ENCODE data around the gene RFX5. TPM values are rescaled to one million over a fixed set of nuclear protein-coding genes. Genes with fewer than 3 reads are reported as not detected.
A peak's percentile ranks its signal among the peaks of the same experiment; 100 is the strongest.
"Not testable (repeated sequence)": the region's sequence is repeated elsewhere in the genome, so short reads cannot be mapped to it uniquely, and the experiment has no call there.

The RFX5 gene
- total RNA-seq, 1 donor from 2014 or later, result 22.8 TPM

GRCh38 chr1:151362308-151363155 lies 15.5 kb upstream of the RFX5 start:
- DNase-seq, result no peak

DNA sequence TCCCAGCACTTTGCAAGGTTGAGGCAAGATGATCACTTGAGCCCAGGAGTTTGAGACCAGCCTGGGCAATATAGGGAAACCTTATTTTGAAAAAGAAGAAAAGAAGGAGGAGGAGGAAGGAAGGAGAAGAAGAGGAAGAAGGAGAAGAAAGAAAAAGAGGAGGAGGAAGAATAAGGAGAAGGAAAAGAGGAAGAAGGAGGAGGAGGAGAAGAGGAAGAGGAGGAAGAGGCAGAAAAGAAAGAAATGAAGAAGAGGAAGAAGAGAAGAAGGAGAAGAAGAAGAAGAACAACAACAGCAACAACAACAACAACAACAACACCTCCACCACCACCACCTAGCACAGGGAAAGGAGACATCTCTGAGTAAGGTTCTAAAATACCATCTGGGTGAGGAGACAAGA lies 14.8 kb upstream of the RFX5 start:
- DNase-seq, result no peak

GRCh38 chr1:151356696-151357095 lies 9.6 kb upstream of the RFX5 start:
- no peak for DNase-seq

GRCh38 chr1:151352021-151352718 lies 5.1 kb upstream of the RFX5 start:
- DNase-seq, result no peak

DNA sequence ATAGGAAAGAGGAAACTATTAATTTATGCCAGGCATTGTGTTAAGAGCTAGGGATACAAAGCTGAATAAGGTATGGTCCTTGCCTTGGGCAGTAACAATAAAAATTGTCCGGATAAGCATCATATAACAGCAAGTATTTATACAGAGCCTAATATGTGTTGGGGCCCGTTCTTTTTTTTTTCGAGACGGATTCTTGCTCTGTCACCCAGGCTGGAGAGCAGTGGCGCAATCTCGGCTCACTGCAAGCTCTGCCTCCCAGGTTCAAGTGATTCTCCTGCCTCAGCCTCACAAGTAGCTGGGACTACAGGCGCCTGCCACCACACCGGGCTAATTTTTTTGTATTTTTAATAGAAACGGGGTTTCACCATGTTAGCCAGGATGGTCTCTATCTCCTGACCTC lies 3.3 kb upstream of the RFX5 start:
- not testable (repeated sequence) for DNase-seq

DNA sequence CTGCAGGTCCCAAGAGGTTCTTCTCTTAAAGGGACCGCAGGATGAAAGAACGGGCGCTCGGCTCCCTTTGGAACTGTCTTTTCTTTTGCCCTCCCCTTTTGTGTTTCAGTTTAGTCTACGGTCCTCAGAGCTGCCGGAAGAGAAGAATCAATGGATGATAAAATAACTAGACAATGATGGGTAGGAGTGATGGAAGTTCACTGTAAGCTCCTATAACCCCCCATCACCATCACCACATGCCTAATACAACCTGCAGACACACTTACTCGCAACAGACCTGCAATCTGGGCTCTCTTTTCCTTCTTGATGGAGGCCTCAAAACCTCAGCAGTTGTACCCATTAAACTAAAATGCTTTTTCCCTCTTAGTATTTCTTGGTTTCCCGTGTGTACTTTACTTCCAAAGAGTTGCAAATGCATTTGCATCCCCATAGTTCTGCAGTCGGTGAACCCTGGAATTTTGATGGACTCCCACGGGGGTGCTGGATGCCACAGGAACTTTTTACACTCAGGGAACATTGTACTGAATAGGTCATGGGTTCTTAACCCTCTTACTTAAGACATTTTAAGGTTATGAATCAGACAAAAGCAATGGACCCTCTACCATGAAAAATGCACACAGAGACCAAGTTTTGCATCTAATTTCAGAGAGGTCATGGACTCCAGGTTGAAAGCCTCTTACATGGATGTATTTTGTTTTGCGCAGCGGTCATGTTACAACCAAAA lies 633 bp upstream of the RFX5 start:
- DNase-seq, result no peak

GRCh38 chr1:151346082-151346768 lies 827 bp downstream of the RFX5 start:
- DNase-seq, result no peak

GRCh38 chr1:151344291-151344690 lies 2.8 kb downstream of the RFX5 start:
- DNase-seq, result no peak

DNA sequence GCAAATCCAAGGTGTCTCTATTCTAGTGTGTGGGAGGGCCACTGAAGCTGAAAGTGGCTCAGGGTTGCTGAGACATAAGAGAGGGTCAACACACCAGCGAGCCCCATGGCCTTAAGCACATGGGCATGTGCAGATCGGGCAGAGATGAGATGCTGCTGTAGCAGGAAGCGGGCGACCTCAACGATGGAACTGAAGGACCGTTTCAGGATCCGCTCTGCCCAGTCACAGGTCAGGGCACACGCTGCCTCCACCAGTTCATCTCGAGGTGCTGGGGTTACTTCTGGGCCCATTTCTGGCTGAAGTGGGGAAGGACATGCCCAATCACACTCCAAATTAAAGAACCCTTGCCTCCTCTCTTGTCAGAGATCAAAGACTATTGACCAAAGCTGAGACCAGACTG lies 3.5 kb downstream of the RFX5 start:
- no peak for DNase-seq

- no peak for DNase-seq
These were observed 4.5 kb downstream of the RFX5 start for GRCh38 chr1:151342569-151342968.

- DNase-seq, result no peak
These were observed 5.0 kb downstream of the RFX5 start for GRCh38 chr1:151342021-151342420.

- DNase-seq, result peak; percentile 84
These were observed 5.9 kb downstream of the RFX5 start for GRCh38 chr1:151340870-151341754.

GRCh38 chr1:151336556-151336955 lies 10.5 kb downstream of the RFX5 start:
- no peak for DNase-seq

- no peak for DNase-seq
These were observed 12.2 kb downstream of the RFX5 start for GRCh38 chr1:151334822-151335221.

- peak; percentile 13 for DNase-seq
These were observed 19.0 kb downstream of the RFX5 start for GRCh38 chr1:151327903-151328674.

DNA sequence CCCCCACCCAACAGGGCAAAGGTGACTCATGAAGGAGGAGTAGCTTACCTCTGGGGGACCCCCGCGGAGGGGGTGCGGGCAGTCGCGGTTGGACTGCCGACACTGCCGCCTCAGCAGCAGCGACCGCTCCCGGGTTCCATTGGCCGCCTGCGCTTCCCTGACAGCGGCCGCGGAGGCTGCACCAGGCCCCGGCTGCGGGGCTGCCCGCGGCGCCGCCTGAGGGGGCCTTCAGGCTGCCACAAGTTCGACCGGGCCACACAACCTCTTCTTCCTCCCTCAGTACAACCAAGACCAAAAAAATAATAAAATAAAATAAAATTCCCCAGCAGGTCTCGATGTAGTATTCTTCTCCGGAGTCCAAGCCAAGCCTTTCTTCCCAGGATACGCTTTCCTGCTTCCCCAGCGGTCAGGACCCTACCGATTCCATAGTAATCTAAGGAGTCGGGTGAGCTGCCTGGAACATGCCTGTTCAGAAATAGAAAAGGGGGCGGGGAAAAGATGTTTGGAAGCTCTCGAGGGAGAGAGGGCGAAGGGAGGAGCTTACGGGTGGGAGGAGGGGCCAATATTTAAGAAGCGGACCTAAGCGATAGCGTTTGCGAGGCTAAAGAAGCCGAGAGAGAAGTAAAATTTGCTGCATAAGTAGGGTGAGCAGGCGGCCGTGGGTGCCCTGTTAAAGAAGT lies 19.7 kb downstream of the RFX5 start, which contains the start of gene PI4KB:
TSS of gene PI4KB (minus strand) at position 194 of the 680 bp plus-strand sequence. CDS start 10,935 bp downstream, outside the sequence.
- DNase-seq, result peak; percentile 97

DNA sequence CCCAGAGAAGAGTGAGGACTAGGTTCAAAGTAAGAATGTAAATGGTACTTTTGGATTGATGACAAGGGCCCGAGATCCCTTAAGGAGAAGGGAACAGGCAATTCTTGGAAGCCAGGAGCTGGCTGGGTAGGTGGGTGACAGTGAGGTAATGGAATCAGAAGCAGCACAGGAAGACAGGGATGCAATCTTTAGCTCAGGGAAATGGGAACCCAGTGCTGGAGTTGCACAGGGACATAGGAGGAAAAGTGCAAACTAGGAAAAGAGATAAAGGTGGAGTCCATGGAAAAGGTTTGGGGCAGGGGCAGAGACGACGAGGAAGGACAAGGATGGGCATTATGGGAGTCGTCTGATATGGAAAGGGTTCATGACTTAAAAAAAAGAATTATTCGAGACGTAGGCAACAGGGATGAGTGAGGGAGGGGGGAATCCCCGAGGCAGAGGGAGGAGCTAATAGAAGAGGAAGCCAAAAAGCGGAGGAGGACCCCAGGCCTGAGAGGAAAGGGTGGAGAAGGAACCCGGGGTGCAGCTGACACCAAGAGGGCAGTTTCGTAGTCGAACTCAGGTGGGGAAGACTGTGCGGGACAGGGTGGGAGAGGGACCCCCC lies 20.3 kb downstream of the RFX5 start:
- peak; percentile 62 for DNase-seq

DNA sequence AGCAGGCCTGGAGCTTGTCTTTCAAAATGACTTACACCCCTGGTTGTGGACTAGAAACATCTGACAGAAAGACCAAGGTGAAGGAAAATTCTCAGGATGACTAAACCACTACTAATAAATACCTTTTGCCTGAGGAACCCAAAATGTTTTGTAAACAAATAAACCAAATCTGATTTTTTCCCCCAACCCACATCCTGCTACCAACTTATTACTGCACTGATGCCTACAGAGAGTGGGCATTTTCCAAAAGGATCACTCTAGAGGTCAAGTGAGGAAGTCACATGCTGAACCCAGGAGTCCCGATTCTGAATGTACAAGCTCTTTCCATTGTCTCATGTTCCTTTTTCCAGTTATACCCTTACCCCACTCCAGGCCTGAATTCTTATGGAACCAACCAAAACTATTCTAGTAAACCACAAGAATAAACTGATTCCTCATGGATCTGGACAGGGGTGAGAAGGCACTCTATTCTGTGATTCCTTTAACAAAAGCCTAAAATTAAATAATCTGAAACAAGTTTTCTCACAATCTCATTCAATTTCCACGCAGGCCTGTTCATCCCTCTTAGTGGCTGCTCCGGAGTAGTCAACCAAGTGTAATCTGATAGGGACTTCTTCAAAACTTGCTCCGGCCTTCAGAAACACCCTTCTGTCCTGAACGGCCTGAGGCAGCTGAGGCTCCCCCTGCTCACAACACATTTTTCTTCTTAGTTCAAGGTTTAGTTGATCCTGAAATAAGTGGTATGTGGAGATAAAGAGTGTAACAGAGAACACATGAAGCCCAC lies 21.2 kb downstream of the RFX5 start:
- no peak for DNase-seq

All from skin of body (tissue), 2 donors.